22Rv1 (cell line): ENCODE data around the gene MINDY4.

Source experiments
- H3K27ac ChIP-seq: fragments of 450-650 bp; 2 replicates; pipeline ENCODE4 v1.5.1; 2017
- CTCF ChIP-seq: fragments of 450-650 bp; IDR thresholded peaks from 2 replicates; pipeline ENCODE4 v1.5.1; 2017; ENCODE audit warnings: mild to moderate bottlenecking
- ZFX ChIP-seq: fragments of 450-650 bp; IDR thresholded peaks from 2 replicates; pipeline ENCODE4 v1.6.1; 2017; ENCODE audit warnings: antibody characterized with exemption, borderline replicate concordance

Gene MINDY4

GRCh38 chr7:30840141-30841024, 69.2 kb downstream of the MINDY4 start:
- no peak overlapping the region for H3K27ac ChIP-seq

GRCh38 chr7:30841025-30841735, 70.0 kb downstream of the MINDY4 start:
- TF ChIP-seq CTCF: no peak
- no peak for TF ChIP-seq ZFX
- no peak overlapping the region for H3K27ac ChIP-seq

More at GRCh38 chr7:30840141-30841024, 69.2 kb downstream of the MINDY4 start:
- TF ChIP-seq CTCF (no peak), ZFX (no peak)

- TF ChIP-seq ZFX (no peak), CTCF (no peak)
- no peak overlapping the region for H3K27ac ChIP-seq
These were observed 70.8 kb downstream of the MINDY4 start for GRCh38 chr7:30841801-30842541.

GRCh38 chr7:30842542-30843451, 71.6 kb downstream of the MINDY4 start:
- no peak overlapping the region for H3K27ac ChIP-seq
- TF ChIP-seq CTCF (no peak), ZFX (no peak)

GRCh38 chr7:30843741-30844482, 72.7 kb downstream of the MINDY4 start:
- TF ChIP-seq ZFX (no peak), CTCF (no peak)
- no peak overlapping the region for H3K27ac ChIP-seq

GRCh38 chr7:30844483-30844874, 73.3 kb downstream of the MINDY4 start:
- TF ChIP-seq CTCF (no peak), ZFX (no peak)
- H3K27ac ChIP-seq: no peak overlapping the region
